Loucy (cell line): ENCODE results near the gene CNNM1.

Source experiments
- H2AFZ ChIP-seq: fragments of 200-600 bp; sonication (generic); 2 replicates; pipeline ENCODE4 v1.6.0; 2016; ENCODE audit warnings: antibody characterized with exemption, mild to moderate bottlenecking, low read length, moderate library complexity
- H3F3A ChIP-seq: fragments of 200-600 bp; 2 replicates; pipeline ENCODE4 v1.6.0; 2016; ENCODE audit warnings: antibody characterized with exemption, low read depth, mild to moderate bottlenecking
- H3K27me3 ChIP-seq: fragments of 200-600 bp; sonication (generic); 2 replicates; pipeline ENCODE4 v1.6.1; 2014; ENCODE audit warnings: low read length, mild to moderate bottlenecking; ENCODE audit not compliant: insufficient read depth, poor library complexity, severe bottlenecking
- H3K36me3 ChIP-seq: fragments of 200-600 bp; sonication (generic); 2 replicates; pipeline ENCODE4 v1.6.1; 2016; ENCODE audit warnings: low read length; ENCODE audit not compliant: insufficient read depth
- H3K4me1 ChIP-seq: fragments of 200-600 bp; sonication (generic); 2 replicates; pipeline ENCODE4 v1.5.1; 2014; ENCODE audit warnings: low read length, mild to moderate bottlenecking; ENCODE audit not compliant: insufficient read depth, poor library complexity, severe bottlenecking
- H3K4me2 ChIP-seq: fragments of 200-600 bp; sonication (generic); 2 replicates; pipeline ENCODE4 v1.6.0; 2014; ENCODE audit warnings: antibody characterized with exemption, low read length, low read depth, mild to moderate bottlenecking; ENCODE audit not compliant: poor library complexity, severe bottlenecking
- H3K4me3 ChIP-seq: fragments of 200-600 bp; sonication (generic); 2 replicates; pipeline ENCODE4 v1.5.1; 2014; ENCODE audit warnings: low read length, mild to moderate bottlenecking, mixed read lengths; ENCODE audit not compliant: poor library complexity, severe bottlenecking
- H3K79me2 ChIP-seq: fragments of 200-600 bp; sonication (generic); 2 replicates; pipeline ENCODE4 v1.6.1; 2014; ENCODE audit warnings: low read length; ENCODE audit not compliant: insufficient read depth
- H3K9ac ChIP-seq: fragments of 200-600 bp; sonication (generic); 2 replicates; pipeline ENCODE4 v1.6.0; 2014; ENCODE audit warnings: mild to moderate bottlenecking, low read depth, low read length, moderate library complexity; ENCODE audit not compliant: poor library complexity, severe bottlenecking
- H3K9me2 ChIP-seq: fragments of 200-600 bp; sonication (generic); replicated peaks from 2 replicates; pipeline ENCODE4 v1.6.1; 2016; ENCODE audit warnings: low read depth, low read length, mixed read lengths
- H3K9me3 ChIP-seq: fragments of 200-600 bp; sonication (generic); 2 replicates; pipeline ENCODE4 v1.6.1; 2014; ENCODE audit warnings: mild to moderate bottlenecking, antibody characterized with exemption, low read length, low read depth; ENCODE audit not compliant: insufficient read depth
- H4K20me1 ChIP-seq: fragments of 200-600 bp; sonication (generic); 2 replicates; pipeline ENCODE4 v1.6.0; 2014; ENCODE audit warnings: antibody characterized with exemption, low read length, mild to moderate bottlenecking; ENCODE audit not compliant: insufficient read depth, poor library complexity, severe bottlenecking
- EZH2phosphoT487 ChIP-seq: fragments of 200-600 bp; IDR thresholded peaks from 2 replicates; pipeline ENCODE4 v1.6.1; 2018; ENCODE audit warnings: antibody characterized with exemption, mild to moderate bottlenecking, moderate library complexity, borderline replicate concordance
- TF ChIP-seq, protein P1 (sequence below): fragments of 200-600 bp; sonication (generic); conservative IDR thresholded peaks from 2 replicates; pipeline ENCODE4 v1.5.1; 2014; ENCODE audit warnings: mild to moderate bottlenecking, antibody characterized with exemption, low read length

The CNNM1 gene

GRCh38 chr10:99325281-99325680, 3.9 kb upstream of the CNNM1 start:
- H3K4me3 ChIP-seq: no peak overlapping the region

DNA sequence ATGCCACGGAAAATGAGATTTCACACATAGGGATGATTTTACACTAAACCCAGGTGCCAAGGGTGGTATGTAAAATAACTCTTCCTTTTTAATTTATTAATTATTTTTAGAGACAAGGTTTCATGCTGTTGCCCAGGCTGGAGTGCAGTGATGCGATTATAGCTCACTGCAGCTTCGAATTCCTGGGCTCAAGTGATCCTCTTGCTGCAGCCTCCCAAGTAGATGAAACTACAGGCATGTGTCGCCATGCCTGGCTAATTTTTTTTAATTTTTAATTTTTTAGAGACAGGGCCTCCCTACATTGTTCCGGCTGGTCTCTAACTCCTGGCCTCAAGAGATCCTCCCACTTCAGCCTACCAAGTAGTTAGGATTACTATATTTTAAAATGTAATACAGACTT, 2.3 kb upstream of the CNNM1 start:
- H3K36me3 ChIP-seq: no peaks in the 10 kb centered on the region
- H3F3A ChIP-seq: no peaks in the 10 kb centered on the region
- no peaks in the 10 kb centered on the region for H3K79me2 ChIP-seq
- no peaks in the 10 kb centered on the region for H3K9me3 ChIP-seq
- TF ChIP-seq EZH2phosphoT487: no peak
- TF ChIP-seq, protein P1, sequence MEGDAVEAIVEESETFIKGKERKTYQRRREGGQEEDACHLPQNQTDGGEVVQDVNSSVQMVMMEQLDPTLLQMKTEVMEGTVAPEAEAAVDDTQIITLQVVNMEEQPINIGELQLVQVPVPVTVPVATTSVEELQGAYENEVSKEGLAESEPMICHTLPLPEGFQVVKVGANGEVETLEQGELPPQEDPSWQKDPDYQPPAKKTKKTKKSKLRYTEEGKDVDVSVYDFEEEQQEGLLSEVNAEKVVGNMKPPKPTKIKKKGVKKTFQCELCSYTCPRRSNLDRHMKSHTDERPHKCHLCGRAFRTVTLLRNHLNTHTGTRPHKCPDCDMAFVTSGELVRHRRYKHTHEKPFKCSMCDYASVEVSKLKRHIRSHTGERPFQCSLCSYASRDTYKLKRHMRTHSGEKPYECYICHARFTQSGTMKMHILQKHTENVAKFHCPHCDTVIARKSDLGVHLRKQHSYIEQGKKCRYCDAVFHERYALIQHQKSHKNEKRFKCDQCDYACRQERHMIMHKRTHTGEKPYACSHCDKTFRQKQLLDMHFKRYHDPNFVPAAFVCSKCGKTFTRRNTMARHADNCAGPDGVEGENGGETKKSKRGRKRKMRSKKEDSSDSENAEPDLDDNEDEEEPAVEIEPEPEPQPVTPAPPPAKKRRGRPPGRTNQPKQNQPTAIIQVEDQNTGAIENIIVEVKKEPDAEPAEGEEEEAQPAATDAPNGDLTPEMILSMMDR: no peak
- no peaks in the 10 kb centered on the region for H3K4me1 ChIP-seq
- no peak overlapping the region for H3K4me2 ChIP-seq
- no peaks in the 10 kb centered on the region for H3K27me3 ChIP-seq
- H4K20me1 ChIP-seq: no peaks in the 10 kb centered on the region
- no peak overlapping the region for H3K4me3 ChIP-seq
- no peaks in the 10 kb centered on the region for H3K9me2 ChIP-seq
- no peak overlapping the region for H3K9ac ChIP-seq
- H2AFZ ChIP-seq: no peak overlapping the region

More at GRCh38 chr10:99325281-99325680, 3.9 kb upstream of the CNNM1 start:
- H3K36me3 ChIP-seq: no peaks in the 10 kb centered on the region
- no peaks in the 10 kb centered on the region for H4K20me1 ChIP-seq
- no peaks in the 10 kb centered on the region for H3K27me3 ChIP-seq
- no peaks in the 10 kb centered on the region for H3K9me2 ChIP-seq
- no peaks in the 10 kb centered on the region for H3F3A ChIP-seq
- TF ChIP-seq, protein P1: no peak
- no peak for TF ChIP-seq EZH2phosphoT487
- no peaks in the 10 kb centered on the region for H3K9me3 ChIP-seq
- no peak overlapping the region for H2AFZ ChIP-seq
- no peaks in the 10 kb centered on the region for H3K4me1 ChIP-seq
- H3K79me2 ChIP-seq: no peaks in the 10 kb centered on the region
- H3K4me2 ChIP-seq: no peak overlapping the region
- H3K9ac ChIP-seq: no peak overlapping the region

- Histone ChIP-seq H3K9me3 (no peaks in the 10 kb centered on the region), H3K4me1 (no peaks in the 10 kb centered on the region), H3F3A (no peaks in the 10 kb centered on the region), H3K9me2 (no peaks in the 10 kb centered on the region), H3K9ac (no peak overlapping the region), H3K4me3 (no peak overlapping the region), H2AFZ (no peak overlapping the region), H4K20me1 (no peaks in the 10 kb centered on the region), H3K79me2 (no peaks in the 10 kb centered on the region), H3K36me3 (no peaks in the 10 kb centered on the region), H3K4me2 (no peak overlapping the region), H3K27me3 (no peaks in the 10 kb centered on the region)
- TF ChIP-seq, protein P1: no peak
- no peak for TF ChIP-seq EZH2phosphoT487
Measured at GRCh38 chr10:99328579-99329303, 415 bp upstream of the CNNM1 start.
